Measurements from ENCODE around the gene OXCT1.
"Not testable (repeated sequence)": the region's sequence is repeated elsewhere in the genome, so short reads cannot be mapped to it uniquely, and the experiment has no call there.

Gene OXCT1

GRCh38 chr5:41821051-41821450 lies 49.2 kb downstream of the OXCT1 start:
- DNase-seq: no peak

DNA sequence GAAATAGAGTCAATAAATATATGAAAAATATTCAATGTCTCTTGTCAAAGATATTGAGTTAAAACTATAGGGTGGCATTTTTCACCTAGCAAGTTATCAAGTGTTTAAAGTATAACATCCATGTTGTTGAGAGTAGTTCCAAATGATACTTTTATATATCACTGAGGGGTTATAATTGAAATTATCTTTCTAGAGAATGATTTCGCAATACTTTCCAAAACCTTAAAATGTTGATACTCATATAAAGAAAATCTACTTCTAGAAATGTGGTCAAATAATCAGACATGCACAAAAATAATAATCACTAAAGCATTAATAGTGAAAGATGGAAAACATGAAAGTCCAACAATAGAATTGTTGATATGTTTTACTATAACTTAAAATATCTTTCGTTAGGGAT lies 50.1 kb downstream of the OXCT1 start:
- no peak for DNase-seq

GRCh38 chr5:41817625-41818301 lies 52.5 kb downstream of the OXCT1 start:
- DNase-seq: no peak

- no peak for DNase-seq
These were observed 54.5 kb downstream of the OXCT1 start for GRCh38 chr5:41815663-41816229.

GRCh38 chr5:41815261-41815660 lies 55.0 kb downstream of the OXCT1 start:
- DNase-seq: no peak

GRCh38 chr5:41814306-41814705 lies 55.9 kb downstream of the OXCT1 start:
- DNase-seq: not testable (repeated sequence)

GRCh38 chr5:41812156-41812555 lies 58.1 kb downstream of the OXCT1 start:
- DNase-seq: no peak

GRCh38 chr5:41809128-41809527 lies 61.1 kb downstream of the OXCT1 start:
- DNase-seq: no peak

GRCh38 chr5:41808294-41808693 lies 61.9 kb downstream of the OXCT1 start:
- no peak for DNase-seq

DNA sequence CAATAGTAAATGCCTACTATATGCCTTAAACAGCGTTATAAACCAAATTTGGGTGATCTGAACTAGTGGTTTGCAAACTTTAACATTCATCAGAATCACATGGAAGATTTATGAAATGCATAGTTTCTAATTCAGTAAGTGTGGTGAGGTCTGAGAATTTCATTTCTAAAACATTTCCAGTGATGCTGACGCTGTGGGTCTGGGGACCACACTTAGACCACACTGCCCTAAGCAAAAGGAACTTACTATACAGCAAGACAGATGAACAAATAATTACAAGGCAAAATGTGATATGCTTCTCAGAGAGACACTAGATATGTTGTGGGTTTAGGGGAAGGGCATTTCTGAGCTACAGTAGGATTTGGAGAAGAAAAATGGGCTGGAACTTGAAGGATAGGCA lies 72.6 kb downstream of the OXCT1 start:
- no peak for DNase-seq

DNA sequence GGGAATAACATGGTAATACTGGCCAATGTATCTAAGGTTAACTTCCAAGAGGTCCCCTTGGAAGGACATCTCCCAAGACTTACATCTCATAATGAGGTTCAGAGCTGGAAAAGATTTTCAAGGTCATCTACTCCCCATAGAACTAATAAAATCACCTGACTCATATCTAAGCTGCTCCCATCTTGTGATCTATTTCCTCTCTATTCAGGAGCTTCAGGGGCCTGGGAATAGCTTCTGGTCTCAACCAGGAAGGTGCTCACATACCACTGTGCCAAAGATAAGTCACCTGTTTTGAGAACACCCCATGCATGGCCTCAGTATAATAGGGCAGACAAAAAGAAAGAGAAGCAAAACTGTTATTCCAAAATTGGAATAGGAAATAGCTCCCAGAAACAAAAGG lies 74.2 kb downstream of the OXCT1 start:
- no peak for DNase-seq

DNA sequence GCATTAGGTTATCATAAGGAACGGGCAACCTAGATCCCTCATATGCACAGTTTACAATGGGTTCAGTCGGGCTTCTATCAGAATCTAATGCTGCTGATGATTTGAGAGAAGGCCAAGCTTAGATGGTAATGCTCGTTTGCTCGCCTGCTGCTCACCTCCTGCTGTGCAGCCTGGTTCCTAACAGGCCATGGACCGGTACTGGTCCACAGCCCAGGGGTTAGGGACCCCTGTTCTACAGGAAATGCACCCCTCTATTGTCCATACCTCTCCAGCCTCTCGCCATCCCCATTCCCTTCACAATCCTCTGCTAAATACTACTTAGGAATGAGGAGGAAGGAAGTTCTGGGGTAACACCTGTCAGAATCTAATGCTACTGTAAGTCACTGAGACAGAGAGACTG lies 75.1 kb downstream of the OXCT1 start:
- DNase-seq: no peak

- DNase-seq: peak; percentile 15
These were observed 75.8 kb downstream of the OXCT1 start for GRCh38 chr5:41794471-41794870.

- DNase-seq: peak; percentile 79
These were observed 77.0 kb downstream of the OXCT1 start for GRCh38 chr5:41793141-41793770.

- peak; percentile 34 for DNase-seq
These were observed 80.0 kb downstream of the OXCT1 start for GRCh38 chr5:41790038-41790776.

- DNase-seq: no peak
These were observed 80.8 kb downstream of the OXCT1 start for GRCh38 chr5:41789434-41789833.

- peak; percentile 46 for DNase-seq
These were observed 81.3 kb downstream of the OXCT1 start for GRCh38 chr5:41788941-41789368.

DNA sequence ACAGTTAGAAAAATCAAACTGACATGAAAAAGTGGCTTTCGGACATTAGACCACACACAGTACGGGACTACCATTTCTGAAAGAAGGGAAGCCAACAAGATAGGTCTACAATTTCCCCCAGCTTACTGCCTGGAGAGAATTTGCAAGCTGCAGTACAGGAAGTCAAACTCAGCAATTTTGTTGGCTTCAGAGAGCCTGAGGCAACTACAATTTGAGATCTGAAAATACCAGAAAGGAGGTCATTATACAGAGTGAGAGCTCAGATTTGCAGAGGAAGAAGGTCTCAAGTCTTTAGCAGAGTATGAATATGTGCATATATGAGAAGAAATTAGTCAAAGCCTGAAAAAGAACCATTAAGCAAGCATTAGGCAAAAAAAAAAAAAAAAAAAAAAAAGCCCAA lies 83.0 kb downstream of the OXCT1 start:
- DNase-seq: no peak

DNA sequence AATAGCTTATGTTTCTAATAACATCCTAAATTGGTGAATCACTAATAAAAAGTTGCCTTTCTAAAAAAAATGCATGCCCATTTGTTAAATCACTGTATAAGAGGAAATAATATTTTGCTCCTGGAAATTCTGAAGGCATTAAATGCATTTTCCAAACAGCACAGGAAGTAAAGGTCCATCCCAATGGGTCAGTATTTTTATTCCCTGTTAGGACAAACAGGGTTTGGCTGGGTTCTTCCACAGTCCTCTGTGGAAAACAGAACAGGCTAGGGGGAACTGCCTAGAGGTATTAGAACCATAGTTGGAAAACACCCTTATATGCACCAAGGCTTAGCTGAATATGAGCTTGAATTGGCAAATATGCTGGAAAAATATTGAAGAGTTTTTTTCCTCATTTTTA lies 85.2 kb downstream of the OXCT1 start:
- DNase-seq: no peak

GRCh38 chr5:41778410-41778809 lies 91.8 kb downstream of the OXCT1 start:
- DNase-seq: no peak

GRCh38 chr5:41776435-41776834 lies 93.8 kb downstream of the OXCT1 start:
- DNase-seq: no peak

- DNase-seq: no peak
These were observed 96.4 kb downstream of the OXCT1 start for GRCh38 chr5:41773799-41774198.

DNA sequence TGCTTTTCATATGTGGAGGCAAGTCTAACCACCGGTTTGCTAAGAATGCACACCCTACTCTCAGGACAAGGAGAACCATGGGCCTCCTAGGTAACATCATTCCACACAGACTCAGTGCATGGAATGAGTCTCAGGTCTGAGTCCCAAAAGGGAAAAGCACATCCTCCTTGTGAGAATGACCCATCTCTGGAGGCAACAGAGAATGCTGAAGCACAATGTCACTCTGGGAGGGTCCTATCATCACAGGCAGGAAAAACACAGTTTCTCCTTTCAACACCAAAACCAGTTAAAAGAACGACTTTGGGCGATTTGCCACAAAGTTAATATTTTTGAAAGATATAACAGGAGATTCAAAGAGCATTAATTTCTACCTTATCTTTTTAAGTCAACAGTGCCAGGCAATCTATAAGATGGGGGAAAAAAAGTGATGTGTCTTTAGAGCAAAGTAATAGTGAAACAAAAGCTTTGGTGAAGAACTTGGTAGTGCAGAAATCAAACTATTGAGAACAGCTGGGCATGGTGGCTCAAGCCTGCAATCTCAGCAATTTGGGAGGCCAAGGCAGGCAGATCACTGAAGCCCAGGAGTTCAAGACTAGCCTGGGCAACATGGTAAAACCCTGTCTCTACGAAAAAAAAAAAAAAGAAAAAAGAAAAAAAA lies 97.3 kb downstream of the OXCT1 start:
- no peak for DNase-seq
